Measurements from ENCODE around the gene MRPL30.
"Not testable (repeated sequence)": the region's sequence is repeated elsewhere in the genome, so short reads cannot be mapped to it uniquely, and the experiment has no call there.

The MRPL30 gene

GRCh38 chr2:99187011-99187410 lies 6.0 kb downstream of the MRPL30 start:
- DNase-seq: no peak

GRCh38 chr2:99188357-99188756 lies 7.4 kb downstream of the MRPL30 start:
- no peak for DNase-seq

- no peak for DNase-seq
Observed at GRCh38 chr2:99190548-99190947, 9.6 kb downstream of the MRPL30 start.

GRCh38 chr2:99192364-99192763 lies 11.4 kb downstream of the MRPL30 start:
- DNase-seq: not testable (repeated sequence)

- DNase-seq: no peak
Observed at GRCh38 chr2:99198103-99198841, 17.3 kb downstream of the MRPL30 start.

- DNase-seq: no peak
Observed at GRCh38 chr2:99200076-99200800, 19.3 kb downstream of the MRPL30 start.

- no peak for DNase-seq
Observed at GRCh38 chr2:99201959-99202678, 21.1 kb downstream of the MRPL30 start.

GRCh38 chr2:99205491-99205890 lies 24.5 kb downstream of the MRPL30 start:
- no peak for DNase-seq

- DNase-seq: no peak
Observed at GRCh38 chr2:99216096-99216495, 35.1 kb downstream of the MRPL30 start.

GRCh38 chr2:99217929-99218501 lies 37.0 kb downstream of the MRPL30 start:
- DNase-seq: no peak

- DNase-seq: not testable (repeated sequence)
Observed at GRCh38 chr2:99233177-99233576, 52.2 kb downstream of the MRPL30 start.

GRCh38 chr2:99238599-99238998 lies 57.6 kb downstream of the MRPL30 start:
- DNase-seq: no peak

- no peak for DNase-seq
Observed at GRCh38 chr2:99240431-99240830, 59.4 kb downstream of the MRPL30 start.

- DNase-seq: no peak
Observed at GRCh38 chr2:99242151-99242550, 61.2 kb downstream of the MRPL30 start.

All from GDM1 (cell line).